DMS114 treated with DMSO at 0.1 percent for 48 hours (cell line): Measurements from ENCODE around the gene MMAB.

ENCODE experiments used
- DNase-seq: peaks from one replicate; lab custom pipeline; 2025; ENCODE audit not compliant: unreplicated experiment; lab: John Stamatoyannopoulos, UW

The MMAB gene

DNA sequence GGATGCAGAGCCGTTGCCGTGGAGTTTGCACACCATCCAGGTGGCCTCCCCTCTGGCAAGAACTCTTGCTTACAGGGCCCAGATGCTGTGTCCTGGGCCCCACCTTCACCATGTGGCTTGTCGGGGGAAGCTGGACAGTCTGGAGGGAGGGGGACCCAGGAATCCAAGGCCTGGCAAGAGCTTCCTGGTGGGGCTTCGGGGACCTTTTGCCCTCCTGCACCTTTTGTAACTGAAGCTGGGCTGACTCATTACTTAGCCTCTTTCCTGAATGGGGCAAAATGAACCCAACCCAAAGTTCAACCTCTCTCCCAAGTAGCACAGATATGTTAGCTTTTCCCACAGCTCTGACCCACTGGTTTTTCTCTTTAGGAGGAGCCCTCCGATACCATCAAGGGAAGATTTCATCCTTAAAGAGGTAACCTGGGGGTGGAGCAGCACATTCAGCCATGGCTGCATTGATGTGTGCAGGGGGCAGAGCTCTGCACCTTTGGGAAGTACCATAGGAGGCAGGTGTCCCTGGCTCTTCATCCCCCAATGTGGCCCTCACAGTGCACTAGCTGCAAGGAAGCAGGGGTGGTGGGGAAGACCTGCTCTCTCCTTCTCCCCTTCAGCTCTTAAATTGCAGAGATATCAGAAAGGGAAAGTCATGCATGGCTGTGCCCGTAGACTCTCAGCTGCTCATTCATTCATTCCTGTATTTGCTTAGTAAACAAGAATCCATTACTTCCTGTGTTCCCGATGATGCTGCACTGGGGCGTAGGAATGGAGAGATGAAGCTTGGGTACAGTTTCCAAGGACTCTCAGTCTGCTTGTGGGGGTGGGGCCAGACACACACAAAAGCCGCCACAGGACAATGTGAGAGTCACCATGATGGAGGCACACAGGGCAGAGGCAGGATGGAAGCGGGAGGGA, 13.3 kb upstream of the MMAB start:
- no peak for DNase-seq

DNA sequence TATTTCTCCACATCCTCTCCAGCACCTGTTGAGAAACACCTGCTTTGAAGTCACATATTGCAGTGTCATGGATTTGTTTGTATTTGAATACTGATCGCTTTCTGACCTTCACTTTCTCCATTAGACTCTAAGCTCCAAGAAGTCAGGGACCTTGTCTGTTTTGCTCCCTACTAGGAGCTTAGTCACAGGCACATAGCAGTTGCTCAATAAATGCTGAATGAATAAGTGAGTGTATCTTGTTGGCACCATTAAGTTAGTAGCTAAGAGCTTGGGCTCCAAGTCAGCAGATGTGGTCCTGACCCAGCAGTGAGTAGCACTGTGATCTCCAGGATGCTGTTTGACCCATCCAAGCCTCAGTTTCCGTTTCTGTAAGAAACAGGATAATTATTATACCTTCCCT, 10.4 kb upstream of the MMAB start:
- DNase-seq: no peak

DNA sequence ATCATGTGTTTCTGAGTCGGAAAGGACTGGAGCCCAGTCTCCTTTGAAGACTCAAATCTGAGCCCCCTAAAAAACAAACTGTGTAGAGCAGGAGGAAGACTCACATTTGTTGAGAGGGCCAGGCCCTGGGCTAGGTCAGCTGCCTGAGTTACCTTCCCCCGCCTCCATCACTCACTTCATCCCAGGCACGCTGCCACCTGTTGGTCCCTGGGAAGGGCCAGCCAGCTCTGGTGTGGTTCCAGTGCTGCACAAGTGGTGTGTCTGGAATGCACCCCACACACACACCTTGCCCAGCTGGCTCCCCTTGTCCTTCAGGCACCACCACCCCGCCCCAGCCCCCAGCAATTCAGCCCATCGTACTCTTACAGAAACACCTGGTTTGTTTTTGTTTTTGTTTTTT, 9.3 kb upstream of the MMAB start:
- no peak for DNase-seq

DNA sequence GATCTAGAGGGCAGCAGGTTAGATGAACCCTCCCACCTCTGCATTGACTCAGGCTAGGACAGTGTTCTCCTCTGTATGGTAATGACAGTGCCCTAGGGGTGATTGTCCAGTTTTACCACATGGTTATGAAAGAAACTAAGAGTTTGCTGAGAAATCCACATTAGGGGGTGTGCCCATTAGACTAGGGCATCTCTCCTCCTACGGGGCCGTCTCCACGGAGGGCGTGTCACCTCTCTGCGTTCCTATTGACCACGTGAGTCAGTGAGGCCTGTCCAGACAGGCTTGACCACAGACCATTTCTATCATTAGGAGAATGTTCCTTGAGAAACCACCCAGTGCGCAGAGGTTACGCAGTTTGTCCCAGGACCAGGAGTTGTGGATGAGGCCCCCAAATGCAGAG, 8.6 kb upstream of the MMAB start:
- DNase-seq: no peak

DNA sequence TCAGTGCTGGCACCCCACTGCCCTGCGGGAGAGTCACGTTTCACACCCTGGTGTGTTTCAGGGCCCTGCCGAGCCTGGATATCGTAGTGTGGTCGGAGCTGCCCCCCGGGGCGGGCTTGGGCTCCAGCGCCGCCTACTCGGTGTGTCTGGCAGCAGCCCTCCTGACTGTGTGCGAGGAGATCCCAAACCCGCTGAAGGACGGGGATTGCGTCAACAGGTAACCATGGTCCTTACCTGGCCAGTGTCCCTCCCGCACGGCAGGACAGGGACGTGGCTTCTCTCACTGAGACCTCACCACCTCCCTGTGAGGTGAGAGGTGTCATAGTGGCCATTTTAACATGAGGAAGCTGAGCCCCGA, 8.0 kb upstream of the MMAB start:
- no peak for DNase-seq

DNA sequence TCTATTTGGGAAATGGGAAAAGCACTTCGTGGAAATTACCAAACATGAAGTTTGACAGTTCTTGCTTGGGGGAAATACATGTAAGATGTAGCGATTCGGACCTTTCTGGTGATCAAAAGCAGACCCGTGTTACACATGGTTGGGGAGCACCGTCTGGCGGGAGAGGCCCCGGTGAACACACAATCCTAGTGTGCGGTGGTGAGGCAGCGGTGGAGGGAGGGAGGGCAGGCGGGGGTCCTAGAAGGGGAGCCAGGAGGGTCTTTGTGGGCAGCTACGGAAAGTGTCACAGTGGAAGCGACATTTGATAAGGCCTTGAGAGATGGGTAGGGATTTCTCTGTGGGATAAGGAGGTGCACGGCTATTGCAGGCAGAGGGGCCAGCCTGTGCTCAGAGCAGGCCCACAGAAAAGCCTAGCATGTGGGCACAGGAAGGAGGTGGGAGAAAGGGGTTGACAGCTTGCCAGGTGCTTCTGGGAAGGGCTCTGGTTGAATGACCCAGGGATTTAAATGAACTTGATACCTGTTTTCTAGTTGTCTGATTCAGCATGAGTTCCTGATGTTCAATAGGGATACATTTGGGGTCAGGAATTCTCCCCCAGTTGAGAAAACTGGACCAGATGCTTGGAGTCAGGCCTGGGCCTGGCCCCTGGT, 7.5 kb upstream of the MMAB start:
- no peak for DNase-seq

DNA sequence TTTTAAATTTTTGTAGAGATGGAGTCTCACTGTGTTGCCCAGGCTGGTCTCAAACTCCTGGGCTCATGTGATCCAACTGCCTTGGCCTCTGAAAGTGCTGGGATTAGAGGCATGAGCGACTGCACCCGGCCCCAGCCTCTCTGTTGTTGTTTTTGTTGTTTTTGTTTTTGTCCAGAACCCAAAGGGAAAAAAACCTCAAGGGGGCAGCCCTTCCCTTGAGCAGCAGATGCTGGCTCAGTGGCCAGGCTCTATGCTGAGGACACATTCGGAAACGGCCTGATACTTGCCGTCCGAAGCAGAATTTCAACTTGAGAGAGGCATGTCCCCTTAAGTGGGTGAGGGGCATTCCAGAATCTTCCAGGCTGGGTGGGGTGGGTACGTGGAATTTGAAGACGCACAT, 7.0 kb upstream of the MMAB start:
- DNase-seq: no peak

DNA sequence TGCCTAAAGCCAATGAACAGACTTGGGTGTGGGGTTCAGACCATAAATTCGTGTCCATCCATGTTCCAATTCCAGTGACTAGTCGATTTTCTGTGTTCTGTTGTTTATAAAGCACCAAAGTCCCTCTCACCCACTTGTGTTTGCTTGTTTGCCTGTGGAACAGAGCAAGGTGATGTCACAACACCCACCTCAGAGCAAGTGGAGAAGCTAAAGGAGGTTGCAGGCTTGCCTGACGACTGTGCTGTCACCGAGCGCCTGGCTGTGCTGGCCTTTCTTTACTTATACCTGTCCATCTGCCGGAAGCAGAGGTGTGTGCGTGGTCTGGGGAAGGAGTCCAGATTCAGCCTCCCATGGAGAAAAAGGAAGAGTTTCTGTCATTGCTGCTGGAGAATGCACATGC, 6.3 kb upstream of the MMAB start:
- no peak for DNase-seq

DNA sequence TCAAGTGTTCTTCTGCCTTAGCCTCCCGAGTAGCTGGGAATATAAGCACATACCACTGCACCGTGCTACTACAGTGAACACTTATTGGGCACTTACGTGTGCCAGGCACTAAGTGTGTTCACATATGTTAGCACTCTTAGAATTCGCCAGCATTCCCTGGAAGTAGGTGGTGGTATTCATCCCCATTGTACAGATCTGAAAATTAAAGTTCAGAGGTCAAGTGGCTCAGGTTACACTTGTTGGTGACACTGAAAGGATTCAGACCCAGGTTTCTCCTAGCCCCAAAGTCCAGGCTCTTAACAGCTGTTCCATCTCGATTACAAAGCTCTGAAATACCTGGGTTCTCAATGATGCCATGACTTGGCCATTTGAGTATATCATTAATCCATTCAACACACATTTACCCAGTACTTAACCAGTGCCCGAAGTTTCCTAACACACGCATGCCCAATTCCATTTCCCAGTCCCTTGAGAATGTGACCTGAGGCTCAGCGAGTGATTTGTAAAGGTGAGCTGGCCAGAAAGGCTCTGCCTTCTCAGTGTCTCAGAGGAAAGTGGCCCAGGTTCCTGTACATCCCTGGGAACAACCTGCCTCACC, 5.1 kb upstream of the MMAB start:
- DNase-seq: no peak

DNA sequence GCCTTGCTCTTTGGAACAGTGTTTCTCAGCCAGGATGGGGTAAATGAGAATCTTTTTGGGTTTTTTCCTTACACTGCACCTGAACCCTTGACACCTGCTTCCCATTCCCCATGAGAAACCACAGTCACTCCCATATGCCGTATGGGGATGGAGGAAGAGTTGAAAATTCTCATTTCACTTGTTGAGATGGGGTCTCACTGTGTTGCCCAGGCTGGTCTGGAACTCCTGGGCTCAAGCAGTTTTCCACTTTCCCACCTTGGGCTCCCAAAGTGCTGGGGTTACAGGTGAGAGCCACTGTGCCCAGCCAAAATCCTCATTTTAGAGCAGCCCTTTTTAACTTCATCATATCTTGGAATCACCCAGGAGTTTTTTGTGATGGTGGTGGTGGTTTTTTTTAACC, 4.0 kb upstream of the MMAB start:
- no peak for DNase-seq

DNA sequence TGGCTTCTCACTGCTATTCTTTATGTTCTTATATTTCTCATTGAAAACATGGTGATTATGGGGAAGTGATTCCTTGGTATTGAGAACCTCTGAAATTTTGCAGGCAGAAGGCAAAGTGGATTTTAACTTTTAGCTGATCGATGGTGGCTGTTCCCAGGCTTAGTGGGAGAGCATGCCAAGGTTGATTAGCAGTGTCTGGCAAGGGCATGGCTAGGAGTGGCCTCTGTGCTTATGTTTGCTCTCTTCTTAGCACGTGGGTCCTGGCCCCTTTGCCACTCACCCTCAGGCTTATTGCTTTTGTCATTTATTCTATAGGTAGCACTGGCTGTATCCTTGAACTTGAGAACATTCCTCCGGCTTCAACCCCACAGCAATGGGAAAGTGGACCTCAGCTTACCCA, 2.4 kb upstream of the MMAB start:
- DNase-seq: no peak

DNA sequence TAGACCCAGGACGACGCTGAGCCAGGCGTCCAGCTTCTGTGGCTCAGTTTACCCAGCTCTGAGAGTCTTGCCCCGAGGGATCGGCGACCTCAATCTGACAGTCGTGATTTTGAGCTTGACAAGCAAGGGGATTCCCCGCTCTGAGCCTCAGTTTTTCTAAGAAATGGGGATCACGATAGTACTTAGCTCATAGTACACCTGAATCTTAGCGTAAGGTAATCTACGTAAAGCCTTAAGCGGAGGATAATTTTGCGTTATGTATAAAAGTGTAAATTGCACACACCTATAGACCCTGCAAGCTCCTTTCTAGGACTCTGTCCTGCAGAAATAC, 575 bp upstream of the MMAB start:
- DNase-seq: no peak

DNA sequence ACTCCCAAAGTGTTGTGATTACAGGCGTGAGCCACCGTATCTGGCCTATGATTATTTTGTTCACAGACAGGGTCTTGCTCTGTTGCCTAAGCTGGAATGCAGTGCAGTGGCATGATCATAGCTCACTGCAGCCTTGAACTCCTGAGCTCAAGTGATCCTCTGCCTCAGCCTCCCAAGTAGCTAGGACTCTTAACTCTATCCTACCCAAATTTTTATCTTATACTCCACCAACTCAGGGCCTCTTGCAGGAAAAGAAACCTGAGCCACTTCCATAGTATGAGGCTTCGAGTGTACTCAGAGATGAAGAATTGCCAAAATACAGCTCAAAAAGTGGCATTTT, 828 bp downstream of the MMAB start:
- no peak for DNase-seq

DNA sequence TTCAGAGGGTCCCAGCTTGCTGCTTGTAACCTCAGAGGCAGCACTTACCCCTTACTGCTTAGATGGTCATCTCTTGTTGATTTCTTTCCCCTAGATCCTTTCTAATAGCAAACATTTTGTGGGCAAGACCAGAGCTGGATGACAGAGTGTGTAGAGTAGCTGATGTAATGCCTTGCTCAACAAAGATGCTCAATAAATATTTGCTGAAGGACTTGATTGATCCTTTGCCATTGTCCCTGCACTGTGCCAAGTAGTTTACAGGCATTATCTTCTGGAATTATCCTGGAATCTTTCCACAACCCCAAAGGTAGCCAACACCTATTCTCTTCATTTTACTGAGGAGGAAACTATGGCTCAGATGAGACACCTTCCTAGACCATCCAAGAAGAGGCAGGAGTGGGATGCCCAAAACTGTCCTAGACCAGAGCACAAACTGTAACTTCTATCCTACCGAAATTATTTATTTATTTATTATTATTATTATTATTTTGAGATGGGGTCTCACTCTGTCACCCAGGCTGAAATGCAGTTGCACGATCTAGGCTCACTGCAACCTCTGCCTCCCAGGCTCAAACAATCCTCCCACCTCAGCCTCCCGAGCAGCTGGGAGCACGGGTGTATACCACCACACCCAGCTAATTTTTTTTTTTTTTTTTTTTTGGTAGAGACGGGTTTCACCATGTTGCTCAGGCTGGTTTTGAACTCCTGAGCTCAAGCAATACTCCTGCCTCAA, 1.4 kb downstream of the MMAB start:
- DNase-seq: no peak

DNA sequence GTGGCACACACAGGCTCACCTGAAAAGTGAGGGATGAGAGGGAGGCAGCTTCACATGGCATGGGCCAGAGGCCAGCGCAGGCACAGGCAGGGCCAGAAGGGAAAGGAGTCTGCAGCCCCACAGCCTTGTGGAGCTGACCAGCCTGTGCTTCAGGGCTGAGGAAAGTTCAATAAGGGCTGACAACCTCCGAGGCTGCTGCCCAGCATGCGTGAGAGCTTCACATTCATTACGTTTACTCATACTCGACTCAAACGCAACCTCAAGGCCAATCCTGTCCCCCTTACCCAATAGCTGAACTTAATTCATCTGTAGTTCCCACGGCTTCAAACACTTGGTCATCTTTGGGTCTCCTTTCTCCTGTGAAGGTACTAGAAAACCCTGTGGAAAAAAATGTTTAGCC, 4.8 kb downstream of the MMAB start:
- no peak for DNase-seq

DNA sequence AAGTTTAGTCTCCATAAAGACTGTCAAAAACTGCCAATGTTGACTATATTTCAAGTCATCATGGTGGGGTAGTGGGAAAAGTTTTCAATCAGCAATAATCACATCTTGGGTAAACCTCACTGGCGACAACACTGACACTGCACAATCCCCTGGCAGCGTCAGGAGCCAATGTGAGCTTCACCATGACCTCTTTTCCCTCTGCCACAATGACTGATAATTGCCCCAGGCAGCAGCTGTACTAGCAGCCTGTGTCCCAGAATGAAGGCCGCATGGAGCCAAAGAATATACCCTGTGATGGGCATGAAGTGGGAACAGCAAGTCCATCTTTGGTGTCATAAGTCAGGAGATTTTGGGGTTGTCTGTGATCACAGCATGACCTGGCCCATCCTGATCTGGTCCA, 5.3 kb downstream of the MMAB start:
- no peak for DNase-seq

DNA sequence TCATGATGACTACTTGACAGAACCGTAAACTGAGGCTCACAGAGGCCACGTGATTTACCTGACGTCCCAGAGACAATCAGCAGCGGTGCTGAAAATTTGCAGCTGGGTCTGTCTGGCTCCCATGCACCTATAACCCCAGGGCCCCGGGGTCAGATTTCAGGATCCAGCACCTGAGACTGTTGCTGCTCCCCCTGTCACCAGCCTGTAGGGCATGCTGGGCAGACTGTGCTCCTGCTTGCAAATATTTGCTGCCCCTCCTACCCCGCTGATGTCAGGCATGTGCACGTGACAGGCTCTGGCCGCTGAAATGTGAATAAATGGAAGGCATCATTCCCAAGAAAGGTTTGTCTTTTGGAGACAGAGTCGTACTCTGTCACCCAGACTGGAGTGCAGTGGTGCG, 6.0 kb downstream of the MMAB start:
- DNase-seq: no peak

DNA sequence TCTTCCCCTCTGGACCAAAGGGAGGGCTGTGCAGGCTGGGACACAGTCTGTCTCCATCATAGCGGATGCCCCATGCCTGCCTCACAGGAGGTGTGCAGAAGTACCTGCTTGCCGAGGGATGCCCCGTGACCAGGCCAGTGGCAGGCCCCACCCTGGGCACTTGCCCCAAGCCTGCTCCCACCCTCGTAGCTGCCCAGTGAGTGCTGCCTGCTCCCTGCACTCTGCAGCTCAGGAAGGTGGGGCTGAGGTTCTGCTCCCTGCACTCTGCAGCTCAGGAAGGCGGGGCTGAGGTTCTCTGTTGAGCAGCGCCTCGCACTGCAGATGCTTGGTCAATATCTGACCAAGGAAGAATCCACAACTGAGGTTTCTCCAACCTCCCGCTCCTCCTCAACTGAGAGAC, 6.9 kb downstream of the MMAB start:
- DNase-seq: no peak

DNA sequence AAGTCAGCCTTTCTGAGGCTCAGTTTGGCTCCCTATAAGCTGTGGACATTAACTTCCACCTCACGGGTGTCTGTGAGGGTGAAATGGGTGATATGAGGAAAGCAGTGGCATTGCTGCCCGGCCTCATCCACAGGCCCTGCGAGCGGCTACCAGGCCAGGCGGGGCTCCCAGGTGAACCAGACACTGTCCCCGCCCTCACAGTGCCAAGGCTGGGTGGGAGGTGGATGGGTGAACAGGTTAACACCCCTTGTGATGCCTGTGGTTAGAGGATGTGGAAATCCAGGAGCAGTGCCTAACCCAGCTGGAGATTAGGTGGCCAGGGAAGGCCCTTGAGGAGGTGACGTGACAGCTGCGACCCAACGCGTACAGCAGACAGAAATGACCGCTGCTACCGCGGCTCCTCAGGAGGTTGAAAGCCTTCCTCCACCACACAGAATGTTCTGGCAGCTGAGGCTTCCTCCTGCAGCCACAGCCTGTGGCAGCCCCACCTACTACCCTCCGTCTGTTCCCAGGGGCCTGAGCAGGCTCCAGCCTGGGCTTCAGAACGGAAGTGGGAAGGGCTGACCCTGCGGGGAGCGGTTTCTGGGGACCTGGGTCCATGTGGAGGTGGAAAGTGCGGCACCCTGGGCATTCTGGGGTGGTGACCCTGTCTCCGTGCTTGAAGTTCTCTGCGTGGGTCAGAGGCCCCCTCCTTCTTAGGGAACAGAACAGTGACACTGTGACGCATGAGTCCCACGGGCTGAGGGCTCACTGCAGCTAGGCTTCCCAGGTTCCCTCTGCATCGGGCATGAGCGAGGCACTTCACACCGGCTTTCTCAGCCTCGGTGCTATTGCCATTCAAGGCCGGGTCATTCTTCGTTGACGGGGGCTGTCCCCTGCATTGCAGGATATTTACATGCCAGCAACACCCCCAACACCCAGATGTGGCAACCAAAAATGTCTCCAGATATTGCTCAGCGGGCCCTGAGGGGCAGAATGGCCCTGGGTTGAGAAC, 9.7 kb downstream of the MMAB start:
- DNase-seq: no peak

DNA sequence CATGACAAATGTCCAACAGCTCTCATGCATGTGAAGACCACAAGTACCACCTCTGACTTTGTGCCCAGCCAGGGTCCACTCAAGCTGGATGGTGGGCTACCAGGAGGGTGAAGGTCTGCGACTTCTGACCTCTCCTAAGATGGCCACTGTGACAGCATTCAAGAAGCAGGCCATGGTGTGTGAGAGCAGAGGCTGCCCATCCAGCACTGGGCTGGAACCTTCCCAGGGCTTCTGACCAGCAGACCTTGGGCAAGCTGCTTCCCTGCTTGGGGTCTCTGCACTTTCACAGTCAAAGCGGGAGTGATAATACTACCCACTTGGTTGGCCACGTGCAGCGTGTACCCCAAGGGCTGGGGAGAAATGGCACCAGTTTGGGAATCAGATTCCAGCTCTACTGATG, 10.4 kb downstream of the MMAB start:
- no peak for DNase-seq

DNA sequence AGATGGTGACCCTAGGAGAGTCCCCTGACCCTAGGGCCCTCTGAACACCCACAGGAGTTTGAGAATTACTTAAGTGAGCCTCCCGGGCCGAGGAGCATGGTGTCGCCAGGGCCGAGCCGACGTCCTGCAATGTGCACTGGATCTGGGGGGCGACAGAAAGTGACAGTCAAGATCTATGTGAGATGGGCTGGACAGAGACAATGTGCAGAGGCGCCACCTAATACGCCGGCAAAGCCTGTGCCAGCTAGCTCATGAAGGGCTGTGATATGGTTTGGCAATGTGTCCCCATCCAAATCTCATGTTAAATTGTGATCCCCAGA, 11.6 kb downstream of the MMAB start:
- no peak for DNase-seq
